Mesodermal cell (in vitro differentiated cells): Measurements from ENCODE around the gene DALRD3.

Source experiments
- H3K27ac ChIP-seq: 2 replicates; pipeline ENCODE4 v1.7.0; 2013; ENCODE audit warnings: mild to moderate bottlenecking, low read depth, low read length, moderate library complexity; ENCODE audit not compliant: severe bottlenecking
- H3K36me3 ChIP-seq: 2 replicates; pipeline ENCODE4 v1.7.1; 2013; ENCODE audit warnings: mild to moderate bottlenecking, low read length, moderate library complexity; ENCODE audit not compliant: control insufficient read depth, insufficient read depth
- H3K4me1 ChIP-seq: one replicate; pipeline ENCODE4 v1.7.1; 2013; ENCODE audit warnings: mild to moderate bottlenecking, low read length; ENCODE audit not compliant: insufficient read depth, control insufficient read depth, poor library complexity, severe bottlenecking
- H3K4me3 ChIP-seq: 2 replicates; pipeline ENCODE4 v1.7.0; 2013; ENCODE audit warnings: low read length, control low read depth, mild to moderate bottlenecking; ENCODE audit not compliant: insufficient read depth, poor library complexity, severe bottlenecking; ENCODE audit errors: extremely low read depth
- H3K9me3 ChIP-seq: 2 replicates; pipeline ENCODE4 v1.7.1; 2013; ENCODE audit warnings: mild to moderate bottlenecking, low read length, moderate library complexity; ENCODE audit not compliant: control insufficient read depth
- WGBS, 2 experiments: methylation state at CpG; one replicate each; pipeline ENCODE4 v1.1.5; 2013; ENCODE audit warnings: missing lambda C conversion rate in 2 of 2; ENCODE audit not compliant: insufficient coverage in 2 of 2; 5-methylcytosine and 5-hydroxymethylcytosine counted together

The DALRD3 gene

GRCh38 chr3:48990636-48991469, 27.5 kb downstream of the DALRD3 start:
- Histone ChIP-seq H3K36me3 (peaks cover 10% of the 10 kb centered on the region), H3K4me1 (no peaks in the 10 kb centered on the region), H3K4me3 (peak overlapping the region; percentile 61), H3K9me3 (no peaks in the 10 kb centered on the region), H3K27ac (peak overlapping the region; percentile 97)
- WGBS, 2 experiments = 9 to 13% methylated on average over 35 to 38 of the region's 40 CpGs

DNA sequence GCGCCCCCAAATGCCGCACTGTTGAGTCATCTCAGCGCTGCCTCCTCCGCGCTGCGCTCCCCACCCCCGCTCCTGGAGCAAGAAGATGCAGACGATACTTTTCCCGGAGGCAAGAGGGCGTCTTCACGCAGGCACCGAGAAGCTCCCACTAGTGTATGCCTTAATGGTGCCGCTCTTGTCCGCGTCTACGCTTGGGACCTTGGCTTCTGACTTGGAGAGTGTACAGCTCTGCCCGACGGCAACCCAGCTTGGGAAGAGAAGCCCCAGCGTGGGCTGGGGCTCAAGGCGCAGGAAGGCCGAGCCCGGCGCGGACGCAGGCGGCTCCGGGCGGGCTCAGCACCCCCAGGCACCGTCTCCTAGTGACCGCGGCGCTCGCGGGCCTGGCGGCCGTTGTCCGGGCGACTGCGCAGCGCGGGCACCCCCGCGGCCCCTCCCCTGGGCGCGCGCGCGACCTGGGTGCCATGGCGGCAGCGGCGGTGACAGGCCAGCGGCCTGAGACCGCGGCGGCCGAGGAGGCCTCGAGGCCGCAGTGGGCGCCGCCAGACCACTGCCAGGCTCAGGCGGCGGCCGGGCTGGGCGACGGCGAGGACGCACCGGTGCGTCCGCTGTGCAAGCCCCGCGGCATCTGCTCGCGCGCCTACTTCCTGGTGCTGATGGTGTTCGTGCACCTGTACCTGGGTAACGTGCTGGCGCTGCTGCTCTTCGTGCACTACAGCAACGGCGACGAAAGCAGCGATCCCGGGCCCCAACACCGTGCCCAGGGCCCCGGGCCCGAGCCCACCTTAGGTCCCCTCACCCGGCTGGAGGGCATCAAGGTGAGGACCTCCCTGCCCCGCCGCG, 28.4 kb downstream of the DALRD3 start, which contains the start of gene P4HTM:
P4HTM (plus strand) TSS at position 446 of the 840 bp plus-strand sequence; CDS start at position 462, 16 bp downstream.
- WGBS, 2 experiments = 0 to 1% methylated on average over 67 to 85 of the region's 91 CpGs
- H3K4me3 ChIP-seq = peak within 1 kb of the TSS; percentile 61
- no peaks in the 10 kb centered on the region for H3K4me1 ChIP-seq
- peaks cover 12% of the 10 kb centered on the region for H3K36me3 ChIP-seq
- no peaks in the 10 kb centered on the region for H3K9me3 ChIP-seq
- peak within 1 kb of the TSS; percentile 97 for H3K27ac ChIP-seq

- 6 to 10% methylated on average over 18 to 21 of the region's 21 CpGs for WGBS, 2 experiments
- Histone ChIP-seq H3K4me1 (no peaks in the 10 kb centered on the region), H3K27ac (peak overlapping the region; percentile 97), H3K9me3 (no peaks in the 10 kb centered on the region), H3K36me3 (peaks cover 17% of the 10 kb centered on the region), H3K4me3 (peak overlapping the region; percentile 61)
These were observed 29.1 kb downstream of the DALRD3 start for GRCh38 chr3:48989126-48989795.

DNA sequence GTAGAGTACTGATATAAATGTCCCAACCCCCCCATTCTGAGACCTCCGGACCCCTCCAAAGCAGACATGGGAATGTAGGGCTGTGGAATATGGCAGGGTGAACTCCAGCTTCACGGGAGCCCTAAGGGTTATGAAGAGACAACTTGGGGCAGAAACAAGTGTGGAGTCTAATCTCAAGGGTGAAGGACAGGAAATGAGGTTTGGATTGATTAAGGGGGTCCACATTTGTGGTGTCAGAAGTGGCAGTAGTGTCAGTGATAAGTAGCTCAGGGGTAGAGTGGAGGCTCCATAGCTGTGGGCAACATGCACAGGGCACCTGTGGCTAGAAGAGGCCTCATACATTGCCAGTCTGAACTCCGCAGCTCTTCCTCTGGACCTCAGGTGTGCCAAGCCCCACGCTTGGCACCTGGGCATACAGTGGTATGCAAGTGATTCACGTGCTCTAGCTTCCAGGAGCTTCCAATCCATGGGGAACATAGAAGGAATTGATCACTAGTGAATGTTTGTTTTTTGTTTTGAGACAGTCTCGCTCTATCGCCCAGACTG, 32.5 kb downstream of the DALRD3 start:
- H3K4me1 ChIP-seq = peaks cover 3% of the 10 kb centered on the region
- H3K27ac ChIP-seq = no peak overlapping the region
- 96 to 97% methylated on average over 6 to 7 of the region's 7 CpGs for WGBS, 2 experiments
- no peaks in the 10 kb centered on the region for H3K9me3 ChIP-seq
- no peak overlapping the region for H3K4me3 ChIP-seq
- peaks cover 44% of the 10 kb centered on the region for H3K36me3 ChIP-seq

- H3K9me3 ChIP-seq = no peaks in the 10 kb centered on the region
- no peak overlapping the region for H3K27ac ChIP-seq
- no peak overlapping the region for H3K4me3 ChIP-seq
- peaks cover 3% of the 10 kb centered on the region for H3K4me1 ChIP-seq
- peaks cover 54% of the 10 kb centered on the region for H3K36me3 ChIP-seq
These were observed 33.7 kb downstream of the DALRD3 start for GRCh38 chr3:48984663-48985062.

DNA sequence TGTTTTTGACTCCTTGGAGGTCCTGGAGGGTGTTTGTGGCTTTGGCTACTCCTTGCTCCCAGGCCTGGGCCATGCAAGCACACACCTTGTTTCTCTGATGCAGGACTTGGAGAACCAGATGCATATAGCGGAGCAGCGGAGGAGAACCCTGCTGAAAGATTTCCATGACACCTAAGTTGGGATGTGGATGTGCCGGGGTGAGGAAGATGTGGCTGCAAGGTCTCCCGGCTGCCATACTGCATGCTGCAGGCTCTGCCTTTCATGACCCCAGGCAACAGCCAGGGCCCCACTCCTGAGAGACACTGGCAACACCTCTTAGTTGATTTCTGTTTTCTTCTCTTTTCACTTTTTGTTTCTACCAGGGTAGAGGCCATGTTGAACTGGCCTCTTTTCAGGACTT, 35.3 kb downstream of the DALRD3 start:
- H3K9me3 ChIP-seq = no peaks in the 10 kb centered on the region
- no peak overlapping the region for H3K27ac ChIP-seq
- H3K4me3 ChIP-seq = no peak overlapping the region
- H3K36me3 ChIP-seq = peaks cover 68% of the 10 kb centered on the region
- peaks cover 3% of the 10 kb centered on the region for H3K4me1 ChIP-seq
- 92 to 100% methylated on average over 3 to 4 of the region's 4 CpGs for WGBS, 2 experiments

- 90 to 91% methylated on average over 5 of the region's 5 CpGs for WGBS, 2 experiments
- H3K4me3 ChIP-seq = no peak overlapping the region
- H3K9me3 ChIP-seq = no peaks in the 10 kb centered on the region
- H3K36me3 ChIP-seq = peaks cover 72% of the 10 kb centered on the region
- no peak overlapping the region for H3K27ac ChIP-seq
- H3K4me1 ChIP-seq = peaks cover 3% of the 10 kb centered on the region
These were observed 35.7 kb downstream of the DALRD3 start for GRCh38 chr3:48982686-48983085.

DNA sequence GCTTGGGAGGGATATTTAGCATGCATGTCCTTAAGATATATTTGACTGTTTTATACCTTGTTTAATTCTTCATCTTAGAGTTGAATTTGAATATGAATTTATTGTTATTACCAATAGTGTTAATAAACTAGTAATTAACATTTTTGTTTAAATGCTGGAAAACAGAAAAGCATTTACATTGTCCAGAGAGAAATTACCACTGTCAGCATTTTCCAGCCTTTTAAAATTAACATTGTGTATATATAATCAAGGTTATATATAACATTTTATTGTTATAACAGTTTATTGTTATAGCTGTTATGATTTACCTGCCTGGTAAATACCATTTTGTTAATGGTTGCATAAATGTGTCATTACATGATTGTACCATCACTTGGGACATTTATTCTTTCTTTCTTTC, 36.4 kb downstream of the DALRD3 start:
- Histone ChIP-seq H3K4me3 (no peak overlapping the region), H3K27ac (no peak overlapping the region), H3K9me3 (no peaks in the 10 kb centered on the region), H3K36me3 (peaks cover 79% of the 10 kb centered on the region), H3K4me1 (peaks cover 3% of the 10 kb centered on the region)

DNA sequence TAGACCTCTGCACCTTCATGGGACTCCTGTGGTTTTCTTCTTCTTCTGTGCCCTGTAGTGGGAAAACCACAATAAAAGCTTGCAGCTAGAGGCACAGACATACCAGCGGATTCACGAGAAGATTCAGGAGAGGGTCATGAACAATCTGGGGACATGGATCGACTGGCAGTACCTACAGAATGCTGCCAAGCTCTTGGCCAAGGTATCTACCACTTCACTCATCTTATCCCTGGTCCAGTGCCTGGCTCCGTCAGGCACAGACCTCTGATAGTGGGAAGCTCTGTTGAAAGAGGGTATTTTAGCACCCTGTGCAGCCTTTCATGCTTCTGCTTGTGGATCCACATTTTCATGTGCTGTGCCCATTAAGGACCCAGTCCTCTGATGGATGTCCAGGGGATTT, 38.1 kb downstream of the DALRD3 start:
- 93 to 100% methylated on average over 3 to 4 of the region's 4 CpGs for WGBS, 2 experiments
- no peak overlapping the region for H3K4me3 ChIP-seq
- peaks cover 87% of the 10 kb centered on the region for H3K36me3 ChIP-seq

GRCh38 chr3:48979451-48979850, 38.9 kb downstream of the DALRD3 start:
- Histone ChIP-seq H3K4me1 (peaks cover 3% of the 10 kb centered on the region), H3K9me3 (no peaks in the 10 kb centered on the region), H3K27ac (no peak overlapping the region), H3K36me3 (peaks cover 91% of the 10 kb centered on the region), H3K4me3 (no peak overlapping the region)
- 83 to 100% methylated on average over 1 to 3 of the region's 3 CpGs for WGBS, 2 experiments

More for the DNA sequence above, 38.1 kb downstream of the DALRD3 start:
- no peaks in the 10 kb centered on the region for H3K9me3 ChIP-seq
- H3K27ac ChIP-seq = no peak overlapping the region
- H3K4me1 ChIP-seq = peaks cover 3% of the 10 kb centered on the region
